Stimulated activated CD8-positive, alpha-beta memory T cell treated with anti-CD3 and anti-CD28 coated beads, Interleukin-7, amount 100 ng/mL, for 48 hours (primary cell): Measurements from ENCODE around the gene LYPD6B.

Source experiments
- DNase-seq, 2 donors: peaks; one replicate each; pipeline ENCODE4 v3.0.0-alpha.2; 2020; ENCODE audit warnings: low read depth in 1 of 2; ENCODE audit errors: extremely low read depth in 1 of 2

The LYPD6B gene

DNA sequence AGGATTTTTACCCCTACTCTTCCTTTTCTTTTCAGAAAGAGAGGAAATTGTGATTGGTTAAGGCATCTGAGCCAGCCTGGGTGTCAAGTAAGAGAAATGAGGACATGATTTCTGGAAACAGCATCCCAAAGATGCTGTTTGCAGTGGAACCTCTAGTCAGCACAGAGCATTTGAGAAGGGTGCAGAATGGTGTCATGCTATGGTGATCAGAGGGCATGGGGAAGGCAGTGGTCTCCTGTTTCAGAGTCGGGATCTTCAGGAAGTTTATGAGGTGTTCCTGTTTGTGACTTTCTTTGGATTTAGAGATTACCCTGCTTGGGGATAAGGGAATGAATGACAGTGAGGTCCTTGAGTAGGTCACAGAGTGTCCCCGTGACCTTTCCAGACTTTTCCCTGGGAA lies 117.5 kb downstream of the LYPD6B start:
- no peak for DNase-seq

- no peak for DNase-seq
Observed at GRCh38 chr2:149156971-149157740, 118.7 kb downstream of the LYPD6B start.

GRCh38 chr2:149158957-149159356 lies 120.5 kb downstream of the LYPD6B start:
- DNase-seq = no peak

DNA sequence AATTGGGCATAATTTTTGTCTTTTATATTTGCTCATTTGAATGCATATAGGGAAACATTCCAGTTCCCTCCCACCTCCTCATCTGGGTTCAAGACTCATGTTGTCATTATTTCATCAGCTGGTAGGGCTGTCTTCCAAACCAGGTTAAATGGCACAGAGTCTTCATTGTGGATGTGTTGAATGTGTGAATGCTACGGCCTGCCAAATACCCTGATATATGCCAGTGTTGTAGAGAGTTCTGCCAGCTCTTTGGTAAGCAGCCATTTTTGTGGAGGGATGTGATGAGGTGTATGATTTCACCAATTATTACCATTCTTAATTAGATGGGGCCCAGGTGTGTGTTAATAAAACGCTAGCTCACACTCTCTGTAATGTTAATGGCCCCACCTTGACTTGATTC lies 121.7 kb downstream of the LYPD6B start:
- no peak for DNase-seq

DNA sequence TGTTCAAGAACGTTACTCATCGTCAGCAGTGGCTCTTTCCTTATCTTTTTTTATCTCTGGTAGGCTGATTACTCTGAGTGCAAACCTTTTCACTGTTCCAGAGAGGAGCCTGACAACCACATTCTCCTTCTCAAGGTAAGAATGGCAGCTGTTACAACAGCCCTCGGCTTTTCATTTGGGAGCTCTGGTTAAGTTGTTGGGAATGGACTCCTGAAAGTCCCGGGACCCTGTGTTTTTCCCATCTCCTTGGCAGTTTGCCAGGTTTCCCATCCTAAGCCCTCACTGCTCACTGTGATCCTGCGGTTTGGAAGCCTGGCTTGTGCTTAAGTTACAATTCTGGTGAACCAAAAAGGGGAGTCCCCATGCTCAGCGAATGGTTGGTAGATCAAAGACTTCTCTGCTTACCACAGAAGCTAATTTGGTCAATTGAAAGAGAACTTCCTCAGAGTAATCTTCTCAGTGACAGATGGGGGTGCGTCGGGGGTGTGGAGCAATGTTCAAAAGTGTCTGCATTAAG lies 122.3 kb downstream of the LYPD6B start:
- DNase-seq = peak in 1 of 2 donors; percentile 26

- DNase-seq = no peak
Observed at GRCh38 chr2:149161481-149162225, 123.2 kb downstream of the LYPD6B start.

- DNase-seq = no peak
Observed at GRCh38 chr2:149164296-149164695, 125.8 kb downstream of the LYPD6B start.

GRCh38 chr2:149164827-149165226 lies 126.3 kb downstream of the LYPD6B start:
- no peak for DNase-seq

DNA sequence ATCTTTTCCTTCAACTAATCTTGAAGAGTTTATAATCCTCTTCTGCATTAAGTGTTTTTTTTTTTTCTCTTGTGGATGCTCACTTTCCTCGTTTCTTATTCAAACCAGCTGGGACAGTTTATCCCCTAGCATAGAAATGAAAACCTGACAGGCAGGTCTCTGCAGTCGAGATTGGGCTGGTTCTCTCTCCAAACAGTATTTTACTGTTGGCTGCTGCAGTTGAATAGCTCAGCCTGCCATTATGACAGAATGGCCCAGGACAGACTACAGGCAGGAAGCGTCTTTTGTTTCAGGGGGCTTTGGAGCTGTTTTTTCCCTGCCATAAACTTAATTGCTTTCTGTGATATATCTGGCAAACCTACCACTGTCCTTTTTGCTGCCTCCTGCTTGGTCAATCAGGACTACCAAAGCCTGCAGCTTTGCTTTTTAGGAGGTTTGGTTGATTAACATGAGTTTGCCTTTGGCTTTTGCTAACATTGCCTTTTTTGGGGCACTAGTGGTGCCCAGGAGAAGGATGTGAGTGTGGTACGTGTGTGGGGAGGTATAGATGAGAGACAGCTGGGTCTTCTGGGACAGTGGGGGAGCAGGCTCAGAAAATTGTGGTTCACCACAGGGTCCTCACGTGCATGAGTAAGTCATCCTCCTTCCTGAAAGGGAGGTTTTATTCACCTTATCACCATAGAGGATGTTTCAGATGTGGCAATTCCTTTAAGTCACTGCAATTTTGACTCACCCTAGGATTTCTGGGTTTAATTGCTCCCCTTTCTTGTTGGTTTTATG lies 128.7 kb downstream of the LYPD6B start:
- DNase-seq = peak; percentile 14 to 42

GRCh38 chr2:149167941-149168340 lies 129.4 kb downstream of the LYPD6B start:
- no peak for DNase-seq

- DNase-seq = no peak
Observed at GRCh38 chr2:149169656-149170055, 131.2 kb downstream of the LYPD6B start.

DNA sequence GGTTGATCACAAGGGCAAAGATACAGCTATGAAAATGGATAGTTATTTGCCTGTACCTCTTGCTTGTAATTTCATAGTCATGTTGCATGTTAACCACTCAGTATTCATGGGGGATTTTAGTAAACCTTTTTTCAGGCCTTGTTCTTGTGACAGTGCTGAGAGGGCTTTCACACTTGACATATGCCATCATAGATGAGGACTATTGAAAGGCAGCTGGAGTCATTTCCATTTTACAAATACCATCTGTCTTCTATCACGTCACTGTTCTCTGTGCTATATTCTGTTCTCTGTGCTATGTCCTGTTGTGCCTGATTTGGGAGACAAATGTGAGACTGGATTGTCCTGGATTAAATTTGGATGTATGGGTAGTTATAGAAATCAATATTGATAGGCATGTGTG lies 131.7 kb downstream of the LYPD6B start:
- DNase-seq = no peak

DNA sequence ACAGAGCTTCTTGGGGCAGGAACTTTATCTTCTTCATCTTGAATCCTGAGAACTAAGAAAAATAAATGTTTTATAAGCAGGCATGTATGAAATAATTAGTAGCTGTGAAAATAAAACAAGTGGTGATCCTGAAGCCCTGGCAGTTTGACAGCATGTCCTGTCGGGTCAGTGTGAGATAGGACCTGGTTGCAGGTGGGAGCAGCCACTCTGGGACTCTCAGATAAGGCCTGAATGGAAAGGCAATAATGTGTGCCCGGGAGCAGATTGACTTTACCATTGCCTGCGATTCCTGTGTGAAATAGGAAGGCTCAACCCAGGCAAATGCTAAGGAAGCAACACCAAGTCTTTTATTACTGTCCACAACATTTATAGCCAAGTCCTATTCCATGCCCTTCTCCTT lies 132.4 kb downstream of the LYPD6B start:
- DNase-seq = no peak

GRCh38 chr2:149173220-149173619 lies 134.7 kb downstream of the LYPD6B start:
- no peak for DNase-seq

DNA sequence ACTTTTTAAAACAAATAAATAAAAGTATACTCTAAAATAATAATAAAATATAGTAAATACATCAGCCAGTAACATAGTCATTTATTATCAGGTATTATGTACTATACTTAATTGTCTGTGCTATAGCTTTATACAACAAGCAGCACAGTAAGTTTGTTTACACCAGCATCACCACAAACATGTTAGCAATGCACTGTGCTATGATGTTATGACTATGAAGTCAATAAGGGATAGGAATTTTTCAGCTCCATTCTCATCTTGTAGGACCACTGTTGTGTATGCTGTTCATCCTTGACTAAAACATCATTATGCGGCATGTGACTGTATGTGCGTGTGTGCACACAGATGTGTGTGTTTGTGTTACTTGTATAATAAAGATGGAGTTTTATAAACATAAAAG lies 137.5 kb downstream of the LYPD6B start:
- DNase-seq = no peak

- no peak for DNase-seq
Observed at GRCh38 chr2:149178612-149179011, 140.1 kb downstream of the LYPD6B start.

- no peak for DNase-seq
Observed at GRCh38 chr2:149180226-149180875, 141.9 kb downstream of the LYPD6B start.

DNA sequence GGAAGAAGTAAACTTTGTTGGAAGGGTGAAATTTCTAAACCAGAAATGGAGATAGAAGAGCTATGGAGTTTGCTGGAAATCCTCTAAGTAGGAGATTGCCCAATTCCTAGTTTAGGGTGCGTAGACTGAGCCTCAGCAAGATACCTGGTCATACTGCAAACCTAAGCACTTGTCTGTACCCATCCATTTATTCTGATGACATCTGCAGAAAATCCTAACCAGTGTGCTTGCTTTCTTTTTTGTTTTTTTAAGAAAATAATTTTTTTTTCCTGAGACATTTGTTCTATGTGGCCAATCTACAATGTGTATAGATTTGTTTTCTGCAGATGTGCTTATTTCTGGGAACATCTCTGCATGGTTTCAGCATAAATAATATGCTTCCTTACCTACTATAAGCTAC lies 144.7 kb downstream of the LYPD6B start:
- no peak for DNase-seq

DNA sequence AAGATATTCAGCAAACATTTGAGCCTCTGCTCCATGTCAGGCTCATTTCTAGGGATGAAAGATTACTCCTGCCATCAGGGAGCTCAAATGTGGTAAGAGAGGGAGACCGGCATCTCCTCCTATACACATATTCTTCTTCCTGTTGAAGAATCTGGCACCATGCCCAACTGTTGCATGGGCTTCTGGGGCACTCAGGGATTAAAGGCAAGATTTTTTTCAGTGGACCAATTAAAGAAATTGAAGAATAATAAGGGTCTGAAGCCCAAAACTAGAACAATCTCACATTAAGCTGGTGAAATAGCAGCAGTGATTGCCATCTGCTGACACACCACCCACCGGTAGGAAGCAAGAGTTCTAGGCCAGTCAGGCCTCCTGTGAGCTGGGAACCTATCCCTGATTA lies 146.5 kb downstream of the LYPD6B start:
- DNase-seq = no peak

- DNase-seq = no peak
Observed at GRCh38 chr2:149185942-149186490, 147.5 kb downstream of the LYPD6B start.

- no peak for DNase-seq
Observed at GRCh38 chr2:149187057-149187456, 148.6 kb downstream of the LYPD6B start.
